ENCODE measurements around the gene FEZ2. TPM values are rescaled to one million over a fixed set of nuclear protein-coding genes. Genes with fewer than 3 reads are reported as not detected.

Gene FEZ2
- total RNA-seq, 1 experiment from 2014 or later = 14.8 TPM

DNA sequence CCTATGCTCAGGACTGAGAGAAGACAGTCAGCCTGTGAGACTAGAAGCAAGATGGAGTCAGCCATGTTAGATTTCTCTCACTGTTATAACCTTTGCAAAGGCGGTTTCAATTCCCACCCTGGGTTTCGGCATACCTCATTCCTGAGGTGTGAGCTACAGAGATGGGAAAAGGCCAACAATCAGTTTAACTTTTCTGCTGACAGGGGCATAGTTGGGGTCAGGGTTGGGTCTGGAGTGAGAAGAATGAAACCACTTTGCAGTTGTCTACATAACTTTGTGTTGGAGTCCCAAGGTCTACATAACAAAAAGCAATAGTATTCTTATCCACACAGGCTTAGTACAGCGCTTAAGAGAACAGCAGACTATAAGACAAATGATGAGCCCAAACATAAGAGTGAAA lies 28.1 kb upstream of the FEZ2 start (continued):
- TF ChIP-seq, protein P1, sequence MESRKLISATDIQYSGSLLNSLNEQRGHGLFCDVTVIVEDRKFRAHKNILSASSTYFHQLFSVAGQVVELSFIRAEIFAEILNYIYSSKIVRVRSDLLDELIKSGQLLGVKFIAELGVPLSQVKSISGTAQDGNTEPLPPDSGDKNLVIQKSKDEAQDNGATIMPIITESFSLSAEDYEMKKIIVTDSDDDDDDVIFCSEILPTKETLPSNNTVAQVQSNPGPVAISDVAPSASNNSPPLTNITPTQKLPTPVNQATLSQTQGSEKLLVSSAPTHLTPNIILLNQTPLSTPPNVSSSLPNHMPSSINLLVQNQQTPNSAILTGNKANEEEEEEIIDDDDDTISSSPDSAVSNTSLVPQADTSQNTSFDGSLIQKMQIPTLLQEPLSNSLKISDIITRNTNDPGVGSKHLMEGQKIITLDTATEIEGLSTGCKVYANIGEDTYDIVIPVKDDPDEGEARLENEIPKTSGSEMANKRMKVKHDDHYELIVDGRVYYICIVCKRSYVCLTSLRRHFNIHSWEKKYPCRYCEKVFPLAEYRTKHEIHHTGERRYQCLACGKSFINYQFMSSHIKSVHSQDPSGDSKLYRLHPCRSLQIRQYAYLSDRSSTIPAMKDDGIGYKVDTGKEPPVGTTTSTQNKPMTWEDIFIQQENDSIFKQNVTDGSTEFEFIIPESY (IDR thresholded peaks at IDR 0.05; ENCODE audit: extremely low read depth, insufficient replicate concordance, low read length) = no peak
- TF ChIP-seq, protein P2, sequence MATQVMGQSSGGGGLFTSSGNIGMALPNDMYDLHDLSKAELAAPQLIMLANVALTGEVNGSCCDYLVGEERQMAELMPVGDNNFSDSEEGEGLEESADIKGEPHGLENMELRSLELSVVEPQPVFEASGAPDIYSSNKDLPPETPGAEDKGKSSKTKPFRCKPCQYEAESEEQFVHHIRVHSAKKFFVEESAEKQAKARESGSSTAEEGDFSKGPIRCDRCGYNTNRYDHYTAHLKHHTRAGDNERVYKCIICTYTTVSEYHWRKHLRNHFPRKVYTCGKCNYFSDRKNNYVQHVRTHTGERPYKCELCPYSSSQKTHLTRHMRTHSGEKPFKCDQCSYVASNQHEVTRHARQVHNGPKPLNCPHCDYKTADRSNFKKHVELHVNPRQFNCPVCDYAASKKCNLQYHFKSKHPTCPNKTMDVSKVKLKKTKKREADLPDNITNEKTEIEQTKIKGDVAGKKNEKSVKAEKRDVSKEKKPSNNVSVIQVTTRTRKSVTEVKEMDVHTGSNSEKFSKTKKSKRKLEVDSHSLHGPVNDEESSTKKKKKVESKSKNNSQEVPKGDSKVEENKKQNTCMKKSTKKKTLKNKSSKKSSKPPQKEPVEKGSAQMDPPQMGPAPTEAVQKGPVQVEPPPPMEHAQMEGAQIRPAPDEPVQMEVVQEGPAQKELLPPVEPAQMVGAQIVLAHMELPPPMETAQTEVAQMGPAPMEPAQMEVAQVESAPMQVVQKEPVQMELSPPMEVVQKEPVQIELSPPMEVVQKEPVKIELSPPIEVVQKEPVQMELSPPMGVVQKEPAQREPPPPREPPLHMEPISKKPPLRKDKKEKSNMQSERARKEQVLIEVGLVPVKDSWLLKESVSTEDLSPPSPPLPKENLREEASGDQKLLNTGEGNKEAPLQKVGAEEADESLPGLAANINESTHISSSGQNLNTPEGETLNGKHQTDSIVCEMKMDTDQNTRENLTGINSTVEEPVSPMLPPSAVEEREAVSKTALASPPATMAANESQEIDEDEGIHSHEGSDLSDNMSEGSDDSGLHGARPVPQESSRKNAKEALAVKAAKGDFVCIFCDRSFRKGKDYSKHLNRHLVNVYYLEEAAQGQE (IDR thresholded peaks at IDR 0.05; ENCODE audit: low read depth) = no peak

DNA sequence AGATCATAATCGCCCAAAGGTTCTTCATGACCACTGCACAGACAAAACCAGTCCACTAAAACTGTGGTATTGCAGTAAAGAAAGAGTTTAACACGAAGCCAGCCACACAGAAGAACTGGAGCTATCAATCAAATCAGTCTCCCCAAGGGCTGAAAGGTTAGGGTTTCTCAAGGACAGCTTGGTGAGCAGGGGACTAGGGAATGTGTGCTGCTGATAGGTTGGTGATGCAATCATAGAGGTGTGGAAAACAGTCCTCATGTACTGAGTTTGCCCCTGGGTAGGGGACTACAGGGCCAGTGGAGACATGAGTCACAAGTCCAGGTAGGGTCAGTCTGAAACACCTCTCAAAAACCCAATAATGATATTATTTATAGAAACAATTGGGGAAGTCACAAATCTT lies 27.3 kb upstream of the FEZ2 start:
- no peaks in the 10 kb centered on the region for H4K20me1 ChIP-seq (ENCODE audit: insufficient read depth)
- no peak for DNase-seq (ENCODE audit: low read depth, low spot score)
- CTCF ChIA-PET = no interaction called here
- POLR2A ChIA-PET = no interaction called here
- no peaks in the 10 kb centered on the region for H3K27me3 ChIP-seq (ENCODE audit: insufficient read depth, low read length)
- H3K4me3 ChIP-seq (replicated peaks in 1 of 2; ENCODE audit: low read depth in 1 of 2, low read length in 2 of 2) = no peak overlapping the region
- H3K9ac ChIP-seq (ENCODE audit: low read length) = no peak overlapping the region
- no TSS peak for BruUV-seq (replicated peaks)
- peaks cover 4 to 5% of the 10 kb centered on the region in 2 experiments; a peak in 2 of 4 replicates for H3K9me3 ChIP-seq (ENCODE audit: control insufficient read depth in 1 of 2, insufficient read depth in 1 of 2, low read depth in 1 of 2, low read length in 2 of 2)
- H3K4me2 ChIP-seq (ENCODE audit: low read length) = no peak overlapping the region
- no peaks in the 10 kb centered on the region for H3K79me2 ChIP-seq (ENCODE audit: insufficient read depth, low read length)
- H3K9me2 ChIP-seq (ENCODE audit: insufficient read depth) = no peaks in the 10 kb centered on the region
- no peaks in the 10 kb centered on the region for H3K4me1 ChIP-seq (ENCODE audit: control insufficient read depth in 1 of 2, insufficient read depth in 2 of 2, low read length in 2 of 2)
- ATAC-seq = no peak
- intact Hi-C loops (cut with micrococcal nuclease) = no loop called here
- no peak for TF ChIP-seq FOSL1 (IDR thresholded peaks at IDR 0.05; ENCODE audit: low read depth)
- TF ChIP-seq, protein P3, sequence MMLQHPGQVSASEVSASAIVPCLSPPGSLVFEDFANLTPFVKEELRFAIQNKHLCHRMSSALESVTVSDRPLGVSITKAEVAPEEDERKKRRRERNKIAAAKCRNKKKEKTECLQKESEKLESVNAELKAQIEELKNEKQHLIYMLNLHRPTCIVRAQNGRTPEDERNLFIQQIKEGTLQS (IDR thresholded peaks at IDR 0.05) = peak; percentile 49; the same call in 1 of the 2 replicates
- TF ChIP-seq ZFX (IDR thresholded peaks at IDR 0.05) = no peak
- TF ChIP-seq RAD21 (IDR thresholded peaks at IDR 0.05; ENCODE audit: low read depth) = no peak
- TF ChIP-seq CEBPB (IDR thresholded peaks at IDR 0.05; ENCODE audit: low read depth) = 0 out of 2 replicates have a peak, but pooled peaks have one; percentile 29
- H3K36me3 ChIP-seq (ENCODE audit: control insufficient read depth in 1 of 2, insufficient read depth in 2 of 2, low read length in 2 of 2) = no peaks in the 10 kb centered on the region
- RAD21 ChIA-PET (ENCODE audit: low non-redundant PET in 1 of 2, low total read pairs in 2 of 2, uncharacterized antibody in 2 of 2, unreplicated experiment in 2 of 2) = no interaction called here
- H3K27ac ChIP-seq (ENCODE audit: low read depth, low read length) = no peak overlapping the region
- H2AFZ ChIP-seq (ENCODE audit: low read depth, low read length, poor library complexity, severe bottlenecking) = no peak overlapping the region
